ENCODE data around the gene OGT.

GRCh38 chrX:71509289-71509688 is 23.6 kb upstream of the OGT start:
- TF ChIP-seq CTCF (IDR thresholded peaks at IDR 0.05 in 2 of 3, conservative IDR thresholded peaks at IDR 0.05 in 1 of 3; ENCODE audit: borderline replicate concordance in 1 of 3, insufficient read depth in 1 of 3, low read depth in 2 of 3, low read length in 2 of 3) (no peak), POLR2AphosphoS5 (IDR thresholded peaks at IDR 0.05; ENCODE audit: low read depth, low read length) (no peak), MAX (IDR thresholded peaks at IDR 0.05) (no peak), CBX3 (IDR thresholded peaks at IDR 0.05; ENCODE audit: low read depth) (no peak), TCF7L2 (IDR thresholded peaks at IDR 0.05; ENCODE audit: borderline replicate concordance, extremely low read depth, insufficient read depth, insufficient read length) (no peak), POLR2A (IDR thresholded peaks at IDR 0.05; ENCODE audit: borderline replicate concordance, extremely low read depth, insufficient read depth, insufficient read length) (no peak)

Data from HCT116 (cell line).